GM19238 (cell line): Measurements from ENCODE around the gene HNRNPR.
"Not testable (repeated sequence)": the region's sequence is repeated elsewhere in the genome, so short reads cannot be mapped to it uniquely, and the experiment has no call there.

ENCODE experiments used
- DNase-seq: peaks from one replicate; pipeline ENCODE4 v3.0.0; 2011; ENCODE audit warnings: low spot score; ENCODE audit not compliant: insufficient read length

Gene HNRNPR

DNA sequence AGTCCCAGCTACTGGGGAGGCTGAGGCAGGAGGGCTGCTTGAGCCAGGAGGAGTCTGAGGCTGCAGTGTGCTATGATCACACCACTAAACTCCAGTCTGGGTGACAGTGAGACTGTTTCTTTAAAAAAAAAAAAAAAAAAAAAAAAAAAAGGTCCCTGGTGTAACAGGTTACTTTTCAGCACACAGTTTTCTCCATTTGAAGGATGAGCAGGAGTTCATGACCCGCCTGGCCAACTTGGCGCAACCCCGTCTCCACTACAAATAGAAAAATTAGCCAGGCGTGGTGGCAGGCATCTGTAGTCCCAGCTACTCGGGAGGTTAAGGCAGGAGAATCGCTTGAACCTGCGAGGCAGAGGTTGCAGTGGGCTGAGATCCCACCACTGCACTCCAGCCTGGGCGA is 12.4 kb downstream of the HNRNPR start:
- no peak for DNase-seq

DNA sequence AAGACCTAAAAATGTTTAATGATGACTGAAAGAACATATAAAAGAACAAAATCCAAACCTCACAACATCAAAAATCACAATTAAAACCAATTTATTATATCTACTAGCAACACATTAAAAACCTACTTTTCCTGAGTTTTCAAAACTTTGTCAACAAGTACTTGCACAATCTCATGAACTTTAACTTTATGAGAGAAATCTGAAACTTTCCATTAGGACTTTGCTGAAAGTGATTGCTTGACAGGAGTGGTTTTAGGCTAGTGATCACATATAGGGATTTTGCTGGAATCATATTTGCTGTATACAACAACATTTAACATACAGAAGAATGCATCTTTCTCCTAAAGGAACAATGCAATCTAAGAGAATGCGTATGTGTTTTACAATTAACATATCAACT is 13.2 kb downstream of the HNRNPR start:
- DNase-seq = no peak

DNA sequence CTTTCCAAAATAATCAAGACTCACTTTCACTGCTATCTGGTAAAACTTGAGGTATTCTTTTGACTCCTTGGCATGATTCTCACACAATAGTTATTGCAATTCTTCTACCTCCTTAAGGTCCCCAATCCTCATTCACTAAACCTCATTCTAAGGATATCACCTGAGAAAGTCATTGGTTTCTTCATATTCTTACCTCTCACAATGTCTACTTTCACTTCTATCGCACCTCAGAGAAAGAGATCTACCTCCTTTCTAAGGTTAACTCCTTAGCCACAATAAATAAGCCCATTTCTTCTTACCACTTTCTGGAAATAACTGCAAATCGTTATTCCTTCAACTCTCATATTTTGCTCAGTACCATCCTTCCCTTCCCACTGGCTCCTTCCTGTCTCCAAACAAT is 18.7 kb downstream of the HNRNPR start:
- DNase-seq = no peak

DNA sequence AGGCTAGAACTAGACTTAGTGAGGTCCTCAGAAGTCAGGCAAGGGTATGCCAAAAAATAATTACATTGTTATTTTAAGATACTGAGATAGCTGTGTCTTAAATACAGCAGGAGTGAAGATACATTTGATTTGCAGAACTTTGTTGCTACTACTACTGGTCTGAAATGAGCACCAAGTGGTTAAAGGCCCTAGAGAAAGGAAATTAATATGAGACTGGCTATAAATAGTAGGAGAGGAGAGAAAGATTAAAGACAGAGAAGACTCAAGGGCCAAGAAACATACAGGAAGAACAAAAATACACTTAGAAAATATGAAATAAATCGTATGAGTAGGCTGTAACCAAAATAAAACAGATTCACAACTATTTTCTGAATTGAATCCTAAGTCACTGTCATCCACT is 21.3 kb downstream of the HNRNPR start:
- DNase-seq = no peak

DNA sequence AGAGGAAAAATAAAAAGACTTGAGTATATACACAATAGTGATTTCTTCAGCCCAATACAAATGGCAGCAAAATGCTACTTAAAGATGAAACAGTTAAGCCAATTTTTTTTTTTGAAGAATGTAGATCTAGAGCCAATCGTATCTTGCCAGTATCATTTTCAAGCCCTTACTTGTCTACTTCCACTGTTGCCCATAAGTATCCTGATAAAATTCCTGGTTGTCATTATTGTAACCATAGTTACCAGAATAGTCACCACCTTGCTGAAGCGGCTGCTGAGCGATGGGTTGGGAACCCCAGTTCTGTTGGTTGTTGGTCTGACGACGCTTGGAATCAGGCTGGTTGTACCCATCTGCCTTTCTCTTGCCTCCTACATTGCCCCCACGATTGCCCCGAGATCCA is 33.8 kb downstream of the HNRNPR start:
- DNase-seq = not testable (repeated sequence)

DNA sequence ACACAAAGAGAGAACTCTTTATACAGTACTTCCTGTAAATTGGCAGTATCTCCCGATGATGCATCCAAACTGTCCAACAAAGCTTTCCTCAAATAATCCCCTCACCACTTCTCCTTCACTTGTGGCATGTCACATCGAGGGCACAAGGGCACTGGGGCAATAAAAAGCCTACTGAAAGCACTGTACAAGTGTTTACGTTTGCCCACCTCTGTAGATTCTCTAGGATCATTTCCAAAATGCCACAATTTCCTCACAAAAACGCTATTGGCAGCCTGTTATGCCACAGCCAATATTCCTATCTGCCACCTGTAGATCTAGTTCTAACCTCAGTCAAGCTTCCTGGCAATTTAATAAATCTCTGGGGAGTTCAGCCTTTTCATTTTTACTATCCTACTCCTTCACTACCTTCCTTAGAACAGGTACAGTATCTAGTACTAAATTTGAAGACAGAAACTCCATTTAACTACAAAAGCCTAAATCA is 39.9 kb downstream of the HNRNPR start:
- no peak for DNase-seq

DNA sequence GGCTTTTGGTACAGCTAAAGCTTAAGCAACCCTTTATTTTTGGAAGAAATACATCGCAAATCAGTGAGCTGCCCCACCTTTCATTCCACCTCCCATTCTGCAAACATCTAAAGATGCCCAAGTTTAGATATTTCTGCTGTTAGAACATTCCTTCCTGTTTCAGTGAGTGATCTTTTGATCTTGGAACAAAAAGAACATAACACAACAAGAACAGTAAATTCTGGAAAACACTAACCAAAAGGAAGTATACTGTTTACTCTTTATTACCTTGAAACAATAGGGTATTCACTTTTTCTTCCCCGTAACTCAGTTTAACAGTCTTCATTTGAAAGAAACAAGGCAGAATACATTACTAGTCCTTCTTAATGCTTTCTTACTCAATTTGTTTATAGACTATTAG is 40.6 kb downstream of the HNRNPR start:
- DNase-seq = no peak

DNA sequence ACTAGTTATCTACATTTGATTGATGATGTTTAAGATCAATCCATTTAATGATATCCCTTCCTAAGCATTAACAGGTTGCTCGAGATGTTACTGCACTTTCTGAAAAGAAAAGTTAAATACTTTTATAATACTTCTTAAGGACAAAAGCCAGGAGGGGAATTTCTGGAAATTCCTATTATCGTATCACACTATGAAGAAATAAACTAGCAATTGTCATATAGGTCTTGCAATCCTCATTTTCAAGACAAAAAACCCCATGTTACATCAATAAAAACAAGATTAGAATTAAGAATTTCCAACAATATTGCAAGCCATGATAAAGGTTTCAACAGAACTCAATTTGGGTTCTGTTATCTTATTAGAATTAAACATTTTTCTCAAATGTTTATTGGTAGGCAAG is 47.2 kb downstream of the HNRNPR start:
- DNase-seq = no peak

DNA sequence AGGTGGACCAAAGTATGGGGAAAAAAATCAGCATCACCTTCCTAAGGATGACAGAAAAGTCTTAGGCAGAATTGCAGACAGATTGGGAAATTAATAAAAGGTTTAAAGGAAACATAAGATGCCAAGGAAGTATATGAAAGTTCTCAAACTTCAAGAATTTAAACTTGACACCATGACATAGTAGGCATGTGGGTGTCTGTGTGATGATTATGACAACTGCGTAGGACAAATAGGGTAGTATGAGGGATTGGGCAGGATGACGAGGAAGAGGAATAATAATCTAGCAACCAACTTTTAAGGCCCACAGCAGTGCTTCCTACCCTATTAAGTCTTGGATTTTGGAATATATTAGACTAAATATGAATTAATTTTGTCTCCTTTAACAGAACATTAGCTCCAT is 52.4 kb downstream of the HNRNPR start:
- no peak for DNase-seq

DNA sequence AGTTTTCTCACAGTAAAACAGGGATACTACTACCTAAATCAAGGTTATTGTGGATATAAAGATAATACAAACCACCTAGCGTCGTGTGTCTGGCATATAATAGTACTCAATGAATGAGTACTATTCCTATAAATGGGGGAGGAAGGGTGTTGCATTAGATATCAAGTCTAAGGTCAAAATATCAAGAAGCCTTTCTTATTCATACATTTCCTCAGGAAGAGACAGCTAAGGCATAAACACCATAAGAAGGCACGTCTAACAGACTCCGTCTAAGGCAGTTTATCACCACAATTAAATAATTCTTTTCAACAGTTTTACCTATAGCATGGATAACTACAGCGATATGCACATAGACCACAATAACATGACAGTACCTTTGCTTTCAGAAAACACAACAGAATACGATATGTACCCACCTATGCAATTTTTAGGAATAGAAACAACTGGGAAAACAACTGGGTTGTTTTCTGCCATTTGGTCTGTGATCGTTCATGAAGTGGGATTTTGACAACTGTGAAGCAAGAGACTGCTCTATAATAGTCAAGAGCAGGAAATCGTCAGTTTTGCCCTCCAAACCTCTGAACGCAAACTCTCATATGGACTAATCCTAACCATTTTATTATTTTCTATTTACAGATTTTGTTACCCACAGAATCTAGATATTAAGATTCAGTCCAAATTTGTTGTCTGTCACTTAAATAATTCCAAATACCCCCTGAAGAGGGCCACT is 53.1 kb downstream of the HNRNPR start:
- no peak for DNase-seq

DNA sequence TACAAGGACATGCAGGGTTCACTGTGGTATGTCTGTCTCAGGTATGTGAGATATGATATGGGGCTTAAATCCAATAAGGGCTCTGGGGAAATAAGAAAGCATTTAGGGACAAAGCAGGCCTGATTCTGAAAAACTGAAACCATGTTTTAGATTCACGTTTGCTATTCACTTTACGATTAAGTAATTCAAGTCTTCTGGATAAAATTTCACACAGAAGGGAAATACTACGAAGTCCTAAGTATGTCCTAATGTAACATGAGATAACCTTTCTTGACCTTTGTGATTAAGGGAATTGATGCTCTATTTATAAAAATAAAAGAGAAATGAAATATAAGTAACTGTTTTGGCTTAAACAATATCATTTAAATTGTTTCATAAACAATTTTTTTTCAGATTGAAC is 55.4 kb downstream of the HNRNPR start:
- DNase-seq = no peak

DNA sequence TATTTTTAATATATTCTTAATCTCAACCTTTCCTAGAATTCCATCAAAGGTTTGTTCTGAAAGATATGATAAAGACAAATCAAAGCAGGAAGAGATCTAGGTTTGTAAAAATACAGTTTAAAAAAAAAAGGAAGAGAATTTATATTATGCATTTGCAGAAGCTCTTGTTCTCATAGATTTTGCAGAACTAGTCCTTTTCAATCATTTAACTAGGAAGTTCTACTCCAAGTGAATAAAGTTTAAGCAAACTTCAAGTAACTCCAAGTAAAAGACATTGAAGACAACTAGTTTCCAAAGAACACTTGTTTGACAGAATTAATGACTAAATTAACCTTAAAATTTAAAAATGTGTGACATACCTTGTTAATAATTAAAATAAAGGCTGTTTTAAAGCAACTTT is 55.9 kb downstream of the HNRNPR start:
- DNase-seq = no peak

DNA sequence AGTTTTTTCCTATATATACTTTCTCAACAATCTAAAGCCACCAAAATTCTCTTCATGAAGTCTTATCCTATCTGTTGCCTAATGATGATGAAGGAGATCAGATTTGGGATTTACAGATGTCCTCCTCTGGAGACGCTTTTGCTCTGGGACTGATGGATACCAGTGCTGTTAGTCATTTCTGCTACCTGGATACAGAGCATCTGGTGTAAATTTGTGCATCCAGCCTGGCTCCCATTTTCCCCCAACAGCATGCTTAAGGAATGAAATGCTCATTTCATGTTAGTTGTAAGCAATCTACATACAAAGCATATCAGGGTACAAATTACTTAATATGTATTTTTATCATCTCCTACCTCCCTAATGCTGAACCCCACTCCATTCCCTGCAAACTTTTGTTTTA is 57.7 kb downstream of the HNRNPR start:
- DNase-seq = no peak

DNA sequence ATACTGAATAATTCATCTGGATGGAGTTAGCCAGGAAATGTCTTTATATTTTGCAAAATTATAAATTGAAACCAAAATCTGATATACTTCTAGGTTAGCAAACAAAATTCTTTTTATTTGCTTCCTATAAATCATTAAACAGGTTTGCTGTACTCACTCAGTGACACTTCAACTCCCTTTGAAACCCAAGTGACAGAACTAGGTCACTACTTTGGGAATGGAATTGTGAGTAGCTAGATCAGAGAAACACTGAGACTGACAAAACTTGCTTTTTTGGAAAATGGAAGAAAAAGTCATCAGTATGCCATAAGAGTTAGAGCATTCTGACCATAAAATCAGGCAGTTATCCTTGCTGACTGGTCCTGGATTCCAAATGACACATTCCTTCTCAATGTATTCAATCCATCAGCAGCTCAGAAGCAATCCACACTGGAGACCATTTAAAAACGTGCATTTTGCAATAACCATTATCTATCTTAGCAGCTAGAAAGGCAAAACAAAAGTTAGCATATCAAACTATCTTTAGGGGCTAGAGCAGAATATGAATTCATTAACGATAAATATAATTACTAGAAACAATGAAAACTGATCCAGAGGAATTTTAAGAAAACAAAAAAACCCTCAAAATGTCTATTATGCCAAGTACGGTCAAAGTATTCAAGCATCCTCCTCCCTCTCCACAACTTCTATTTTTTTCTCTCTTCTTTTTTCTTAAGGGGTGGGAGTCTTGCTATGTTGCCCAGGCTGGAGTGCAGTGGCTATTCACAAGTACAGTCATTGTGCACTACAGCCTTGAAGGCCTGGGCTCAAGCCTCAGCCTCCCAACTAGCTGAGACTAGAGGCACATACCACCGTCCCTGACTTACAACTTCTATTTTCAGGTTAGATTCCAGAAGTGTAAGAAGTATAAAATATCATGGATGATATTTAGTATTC is 60.1 kb downstream of the HNRNPR start:
- DNase-seq = no peak

DNA sequence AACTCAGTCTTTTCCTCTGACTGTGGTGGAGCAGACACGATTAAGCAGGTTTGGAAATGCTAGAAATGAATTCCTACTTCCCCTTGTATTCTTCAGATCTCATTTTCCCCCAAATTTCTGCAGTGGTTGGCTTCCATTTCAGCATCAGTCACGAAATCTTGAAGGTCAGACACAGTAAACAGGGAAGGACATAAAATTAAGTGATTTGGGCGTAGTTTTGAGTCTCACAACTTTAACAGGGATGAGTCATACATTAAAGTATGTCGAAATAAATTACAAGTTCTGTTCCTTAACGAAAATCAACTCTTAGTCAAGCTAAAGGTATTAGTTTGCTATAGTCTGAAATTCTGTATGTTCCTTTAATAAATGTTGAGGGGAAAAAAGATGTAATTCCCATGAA is 61.1 kb downstream of the HNRNPR start:
- DNase-seq = no peak

DNA sequence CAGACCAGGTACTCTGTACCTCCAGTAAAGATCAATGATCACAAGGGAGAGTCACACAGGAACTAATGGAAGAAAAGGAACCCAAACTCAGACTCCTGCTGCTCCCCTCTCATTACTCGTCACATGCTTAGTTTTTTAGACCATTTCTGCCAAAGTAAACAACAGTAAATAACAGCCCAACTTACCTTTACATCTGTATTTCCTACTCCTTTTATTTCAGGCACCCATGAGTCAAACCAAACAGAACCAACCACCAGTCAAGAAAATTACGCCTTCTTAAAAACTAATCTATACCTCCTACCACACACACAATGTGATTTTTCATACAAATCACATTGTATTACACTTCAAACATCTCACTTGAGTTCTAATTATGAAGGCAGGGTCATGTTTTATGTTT is 65.4 kb downstream of the HNRNPR start:
- DNase-seq = no peak

DNA sequence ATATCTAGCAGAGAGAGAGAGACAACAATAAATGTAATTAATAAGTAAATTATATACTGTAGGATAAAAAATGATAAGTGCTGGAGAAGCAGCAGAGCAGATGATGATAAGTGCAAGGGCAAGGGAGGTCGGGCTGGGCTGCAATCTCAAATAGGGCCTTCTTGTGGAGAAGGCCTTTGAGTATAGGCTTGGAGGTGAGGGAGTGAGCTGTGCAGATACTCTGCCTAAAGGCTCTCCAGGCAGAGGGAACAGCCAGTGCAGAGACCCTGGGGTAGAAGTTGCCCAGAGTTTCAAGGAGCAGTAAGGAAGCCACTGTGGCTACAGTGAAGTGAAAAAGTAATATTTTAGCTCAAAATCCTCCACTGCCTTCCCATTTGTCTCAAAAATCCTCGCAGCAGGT is 67.6 kb downstream of the HNRNPR start:
- DNase-seq = no peak

DNA sequence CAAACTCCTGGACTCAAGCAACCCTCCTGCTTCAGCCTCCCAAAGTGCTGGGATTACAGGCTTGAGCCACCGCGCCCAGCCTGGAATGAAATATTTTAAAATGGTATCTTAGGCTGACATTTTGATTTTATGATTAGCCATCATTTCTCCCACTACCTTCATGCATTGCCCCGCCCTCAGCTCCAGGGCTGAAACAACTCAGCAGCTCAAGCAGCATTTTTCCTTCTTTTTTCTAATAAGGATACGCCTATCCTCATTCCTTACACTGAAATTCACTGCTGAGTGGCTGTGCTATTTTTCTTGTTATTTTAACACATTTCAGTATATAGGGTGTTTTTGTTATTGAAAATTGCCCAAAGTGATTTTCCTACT is 70.0 kb downstream of the HNRNPR start:
- DNase-seq = no peak

DNA sequence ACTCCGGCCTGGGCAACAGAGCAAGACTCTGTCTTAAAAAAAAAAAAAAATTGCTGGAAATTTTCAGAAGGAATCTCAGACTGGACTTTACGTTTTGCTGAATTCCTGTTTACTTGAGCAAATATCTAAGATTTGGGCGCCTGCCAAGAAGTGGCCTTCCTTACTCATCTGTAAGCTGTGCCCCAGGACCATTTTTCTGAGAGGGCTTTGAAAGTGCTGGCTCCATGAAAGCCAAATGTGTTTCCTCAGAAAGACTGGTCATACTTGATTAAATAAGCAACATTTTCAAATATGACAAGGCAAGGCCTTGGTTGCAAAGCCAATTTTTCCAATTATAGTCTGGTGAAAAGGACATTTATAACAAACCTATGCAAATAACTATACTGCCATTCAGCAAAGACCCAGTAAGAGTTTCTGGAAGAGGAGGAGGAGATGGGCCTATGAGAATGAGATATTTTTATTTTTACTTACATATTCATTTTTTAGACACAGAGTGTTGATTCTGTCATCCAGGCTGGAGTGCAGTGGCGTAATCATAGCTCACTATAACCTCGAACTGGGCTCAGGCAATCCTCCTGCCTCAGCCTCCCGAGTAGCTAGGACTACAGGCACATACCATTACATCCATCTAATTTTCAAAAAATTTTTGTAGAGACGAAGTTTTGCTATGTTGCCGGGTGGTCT is 70.5 kb downstream of the HNRNPR start:
- DNase-seq = no peak

DNA sequence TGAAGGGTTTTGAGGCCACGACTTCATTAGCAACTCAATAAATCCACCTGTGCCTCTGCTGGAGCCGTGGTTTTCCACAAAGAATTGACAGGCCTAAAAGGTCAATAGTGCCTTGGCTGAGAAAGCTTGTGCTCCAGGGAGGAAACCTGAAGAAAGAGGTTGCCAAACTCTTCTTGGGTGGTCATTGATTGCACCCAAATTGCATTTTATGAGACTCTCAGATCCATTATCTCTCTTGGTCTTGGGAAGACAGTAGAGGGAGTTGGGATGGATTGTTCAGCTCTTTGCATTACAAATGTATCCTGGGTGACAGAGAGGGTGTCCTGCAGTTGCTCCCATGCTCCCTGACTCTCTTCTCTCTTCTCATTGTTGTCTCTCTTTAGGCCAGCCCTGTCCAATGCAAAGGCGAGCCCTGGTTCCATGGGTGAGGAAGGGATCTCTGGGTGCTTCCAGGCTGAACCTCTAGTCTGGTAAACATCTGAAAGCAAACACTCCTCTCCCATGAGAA is 80.7 kb downstream of the HNRNPR start:
- DNase-seq = no peak

DNA sequence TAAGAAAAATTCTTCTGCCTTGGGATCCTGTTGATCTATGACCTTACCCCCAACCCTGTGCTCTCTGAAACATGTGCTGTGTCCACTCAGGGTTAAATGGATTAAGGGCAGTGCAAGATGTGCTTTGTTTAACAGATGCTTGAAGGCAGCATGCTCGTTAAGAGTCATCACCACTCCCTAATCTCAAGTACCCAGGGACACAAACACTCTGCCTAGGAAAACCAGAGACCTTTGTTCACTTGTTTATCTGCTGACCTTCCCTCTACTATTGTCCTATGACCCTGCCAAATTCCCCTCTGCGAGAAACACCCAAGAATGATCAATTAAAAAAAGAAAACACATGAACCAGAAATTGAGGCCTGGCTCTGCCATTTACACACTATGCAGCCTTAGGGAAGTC is 86.0 kb downstream of the HNRNPR start:
- not testable (repeated sequence) for DNase-seq

DNA sequence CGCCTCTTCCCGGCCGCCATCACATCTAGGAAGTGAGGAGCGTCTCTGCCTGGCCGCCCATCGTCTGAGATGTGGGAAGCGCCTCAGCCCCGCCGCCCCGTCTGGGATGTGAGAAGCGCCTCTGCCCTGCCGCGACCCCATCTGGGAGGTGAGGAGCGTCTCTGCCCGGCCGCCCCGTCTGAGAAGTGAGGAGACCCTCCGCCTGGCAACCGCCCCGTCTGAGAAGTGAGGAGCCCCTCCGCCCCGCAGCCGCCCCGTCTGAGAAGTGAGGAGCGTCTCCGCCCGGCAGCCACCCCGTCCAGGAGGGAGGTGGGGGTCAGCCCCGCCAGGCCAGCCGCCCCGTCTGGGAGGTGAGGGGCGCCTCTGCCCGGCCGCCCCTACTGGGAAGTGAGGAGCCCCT is 86.7 kb downstream of the HNRNPR start:
- not testable (repeated sequence) for DNase-seq
